K562 (cell line): ENCODE data around the gene PURA.

ENCODE experiments used
- CTCF ChIP-seq, 3 experiments: IDR thresholded peaks in 2 of 3; conservative IDR thresholded peaks in 1 of 3; 2 replicates each; pipeline ENCODE4 v1.5.1; 2011 to 2012; ENCODE audit warnings: low read length in 3 of 3, mild to moderate bottlenecking in 3 of 3, control low read depth in 2 of 3, improper control_type of control experiment in 1 of 3, inconsistent platforms in 1 of 3, low read depth in 1 of 3, mixed read lengths in 1 of 3, moderate library complexity in 1 of 3; ENCODE audit not compliant: insufficient read depth in 2 of 3
- FOXK1 ChIP-seq: sonication (generic); formaldehyde crosslinking; IDR thresholded peaks from 2 replicates; pipeline ENCODE4 v1.8.0; 2022; ENCODE audit warnings: missing genetic modification reagents, mild to moderate bottlenecking, borderline replicate concordance
- GTF2E2 ChIP-seq: fragments of 200-800 bp; sonication (Bioruptor generic); IDR thresholded peaks from 2 replicates; pipeline ENCODE4 v1.6.1; 2016; ENCODE audit warnings: missing genetic modification characterization, missing compliant biosample characterization
- HNRNPL ChIP-seq: fragments of 200-400 bp; formaldehyde crosslinking; IDR thresholded peaks from 2 replicates; pipeline ENCODE4 v1.6.1; 2017; ENCODE audit warnings: low read depth, mild to moderate bottlenecking, low read length
- NR3C1 ChIP-seq: sonication (generic); formaldehyde crosslinking; IDR thresholded peaks from 2 replicates; pipeline ENCODE4 v1.8.1; 2022; ENCODE audit warnings: missing genetic modification reagents
- POLR2A ChIP-seq: fragments of 450-650 bp; conservative IDR thresholded peaks from 2 replicates; pipeline ENCODE4 v1.6.1; 2016
- SMAD1 ChIP-seq: fragments of 150-350 bp; IDR thresholded peaks from 2 replicates; pipeline ENCODE4 v1.6.1; 2014; ENCODE audit warnings: low read length, low read depth; ENCODE audit not compliant: partially characterized antibody
- ZBED1 ChIP-seq: IDR thresholded peaks from 2 replicates; pipeline ENCODE4 v1.6.1; 2014
- ZBTB11 ChIP-seq, 3 experiments: fragments of 200-800 bp in 1 of 3; fragments of 250-450 bp in 1 of 3; fragments of 450-650 bp in 1 of 3; sonication (Bioruptor Pico) in 1 of 3; sonication (Bioruptor generic) in 1 of 3; formaldehyde crosslinking in 1 of 3; IDR thresholded peaks; 2 replicates each; pipeline versions ENCODE4 v1.6.1 to v1.8.0; 2016 to 2022; ENCODE audit warnings: mild to moderate bottlenecking in 2 of 3, missing genetic modification characterization in 2 of 3, missing compliant biosample characterization in 1 of 3, moderate library complexity in 1 of 3
- ZBTB33 ChIP-seq: sonication (generic); formaldehyde crosslinking; IDR thresholded peaks from 2 replicates; pipeline ENCODE4 v1.8.1; 2023; ENCODE audit warnings: mild to moderate bottlenecking, missing genetic modification reagents
- ZNF3 ChIP-seq: fragments of 250-450 bp; sonication (Bioruptor Pico); IDR thresholded peaks from 2 replicates; pipeline ENCODE4 v1.5.0; 2021; ENCODE audit warnings: mild to moderate bottlenecking, moderate library complexity

GRCh38 chr5:140172483-140172882, 58.6 kb downstream of the PURA start:
- TF ChIP-seq ZNF3 (CRISPR knock-in tag) (no peak), ZBTB33 (CRISPR knock-in tag) (no peak), SMAD1 (no peak), ZBED1 (no peak), CTCF (IDR thresholded peaks at IDR 0.05 in 2 of 3, conservative IDR thresholded peaks at IDR 0.05 in 1 of 3; ENCODE audit: insufficient read depth in 2 of 3, low read depth in 1 of 3, low read length in 3 of 3) (no peak), GTF2E2 (tag) (no peak), POLR2A (no peak), FOXK1 (no peak), HNRNPL (no peak), ZBTB11 (CRISPR knock-in tag; IDR thresholded peaks at IDR 0.05) (no peak), NR3C1 (no peak)
